Large intestine (tissue), 12 donors: ENCODE data around the gene CHP2. TPM values are rescaled to one million over a fixed set of nuclear protein-coding genes. Genes with fewer than 3 reads are reported as not detected.

ENCODE experiments used
- DNase-seq, 2 donors: peaks; one replicate each; pipeline versions ENCODE4 v3.0.0 to v3.0.0-alpha.2; 2013
- H3K27ac ChIP-seq: one replicate; pipeline ENCODE4 v1.5.1; 2013; ENCODE audit warnings: low read length
- H3K27me3 ChIP-seq: 2 replicates; pipeline ENCODE4 v1.6.1; 2013; ENCODE audit warnings: low read length; ENCODE audit not compliant: control insufficient read depth, insufficient read depth
- H3K36me3 ChIP-seq: 2 replicates; pipeline ENCODE4 v1.6.1; 2013; ENCODE audit warnings: low read length; ENCODE audit not compliant: control insufficient read depth, insufficient read depth
- H3K4me1 ChIP-seq: one replicate; pipeline ENCODE4 v1.6.1; 2013; ENCODE audit warnings: low read length; ENCODE audit not compliant: control insufficient read depth, insufficient read depth
- H3K4me3 ChIP-seq: one replicate; pipeline ENCODE4 v1.5.1; 2013; ENCODE audit warnings: low read length
- H3K9me3 ChIP-seq: one replicate; pipeline ENCODE4 v1.6.1; 2013; ENCODE audit warnings: mild to moderate bottlenecking, low read depth, low read length, moderate library complexity; ENCODE audit not compliant: control insufficient read depth
- WGBS: methylation state at CpG from one replicate; pipeline ENCODE4 v1.1.5; 2013; ENCODE audit warnings: low lambda C conversion rate; ENCODE audit not compliant: insufficient coverage; 5-methylcytosine and 5-hydroxymethylcytosine counted together
- long read RNA-seq, 11 donors: transcript quantifications; one replicate each; lab custom pipeline, GENCODE V29; 2026
- polyA plus RNA-seq: library from polyadenylated mRNA; unstranded; fragments of 120-200 nt; gene quantifications from one replicate; pipeline ENCODE4 v1.2.1, GENCODE V29; 2013

The CHP2 gene
- 195 TPM for polyA plus RNA-seq
- long read RNA-seq, donor 1, transcript CHP2-201 (7 exons, 2,382 nt): major isoform, 61 of 76 reads
- long read RNA-seq, donor 1, partial matches to known transcripts: 15 of 76 reads
- long read RNA-seq, donor 1, other reads (novel, unspliced or antisense): 0 of 76 reads
- long read RNA-seq, donor 2, transcript CHP2-201 (7 exons, 2,382 nt): major isoform, 102 of 345 reads
- long read RNA-seq, donor 2, partial matches to known transcripts: 238 of 345 reads
- long read RNA-seq, donor 2, other reads (novel, unspliced or antisense): 5 of 345 reads
- long read RNA-seq, donor 3: 0 reads
- long read RNA-seq, donor 4, transcript CHP2-201 (7 exons, 2,382 nt): major isoform, 11 of 11 reads
- long read RNA-seq, donor 4, partial matches to known transcripts: 0 of 11 reads
- long read RNA-seq, donor 4, other reads (novel, unspliced or antisense): 0 of 11 reads
- long read RNA-seq, donor 5, transcript CHP2-201 (7 exons, 2,382 nt): major isoform, 51 of 90 reads
- long read RNA-seq, donor 5, partial matches to known transcripts: 39 of 90 reads
- long read RNA-seq, donor 5, other reads (novel, unspliced or antisense): 0 of 90 reads
- long read RNA-seq, donor 6, transcript CHP2-201 (7 exons, 2,382 nt): major isoform, 119 of 364 reads
- long read RNA-seq, donor 6, partial matches to known transcripts: 245 of 364 reads
- long read RNA-seq, donor 6, other reads (novel, unspliced or antisense): 0 of 364 reads
- long read RNA-seq, donor 7, transcript CHP2-201 (7 exons, 2,382 nt): major isoform, 28 of 90 reads
- long read RNA-seq, donor 7, partial matches to known transcripts: 62 of 90 reads
- long read RNA-seq, donor 7, other reads (novel, unspliced or antisense): 0 of 90 reads
- long read RNA-seq, donor 8, transcript CHP2-201 (7 exons, 2,382 nt): major isoform, 148 of 178 reads
- long read RNA-seq, donor 8, partial matches to known transcripts: 25 of 178 reads
- long read RNA-seq, donor 8, other reads (novel, unspliced or antisense): 5 of 178 reads
- long read RNA-seq, donor 9, transcript CHP2-201 (7 exons, 2,382 nt): major isoform, 83 of 241 reads
- long read RNA-seq, donor 9, partial matches to known transcripts: 158 of 241 reads
- long read RNA-seq, donor 9, other reads (novel, unspliced or antisense): 0 of 241 reads
- long read RNA-seq, donor 10, transcript CHP2-201 (7 exons, 2,382 nt): major isoform, 144 of 177 reads
- long read RNA-seq, donor 10, partial matches to known transcripts: 26 of 177 reads
- long read RNA-seq, donor 10, other reads (novel, unspliced or antisense): 7 of 177 reads
- long read RNA-seq, donor 11, transcript CHP2-201 (7 exons, 2,382 nt): major isoform, 73 of 84 reads
- long read RNA-seq, donor 11, partial matches to known transcripts: 11 of 84 reads
- long read RNA-seq, donor 11, other reads (novel, unspliced or antisense): 0 of 84 reads

- peak within 1 kb of the TSS; percentile 96 for H3K27ac ChIP-seq
- H3K9me3 ChIP-seq: no peaks in the 10 kb centered on the region
- peaks cover 15% of the 10 kb centered on the region for H3K27me3 ChIP-seq
- DNase-seq: peak; percentile 73 to 89
- peak within 1 kb of the TSS; percentile 88 for H3K4me3 ChIP-seq
- H3K36me3 ChIP-seq: peaks cover 19% of the 10 kb centered on the region
- WGBS: no CpG with 5 or more reads among the region's 80 CpGs
- H3K4me1 ChIP-seq: peaks cover 5% of the 10 kb centered on the region
Measured at GRCh38 chr16:23754594-23755483, at the start of gene CHP2. Gene CHP2 (plus strand): TSS chr16:23755026. CDS start chr16:23755050, 24 bp downstream.

GRCh38 chr16:23705517-23705902, 49.3 kb upstream of the CHP2 start:
- Histone ChIP-seq H3K4me3 (no peak overlapping the region), H3K27me3 (no peaks in the 10 kb centered on the region), H3K27ac (no peak overlapping the region), H3K4me1 (no peaks in the 10 kb centered on the region), H3K36me3 (no peaks in the 10 kb centered on the region), H3K9me3 (no peaks in the 10 kb centered on the region)
- no CpG with 5 or more reads among the region's 2 CpGs for WGBS
- DNase-seq: no peak

GRCh38 chr16:23706439-23706838, 48.4 kb upstream of the CHP2 start:
- no CpG with 5 or more reads among the region's 4 CpGs for WGBS
- Histone ChIP-seq H3K27ac (no peak overlapping the region), H3K36me3 (no peaks in the 10 kb centered on the region), H3K27me3 (peaks cover under 1% of the 10 kb centered on the region), H3K4me1 (no peaks in the 10 kb centered on the region), H3K9me3 (no peaks in the 10 kb centered on the region), H3K4me3 (no peak overlapping the region)
- no peak for DNase-seq

- no peak overlapping the region for H3K27ac ChIP-seq
- no peak for DNase-seq
- no peaks in the 10 kb centered on the region for H3K9me3 ChIP-seq
- peaks cover 27% of the 10 kb centered on the region for H3K27me3 ChIP-seq
- peaks cover 5% of the 10 kb centered on the region for H3K4me1 ChIP-seq
- H3K36me3 ChIP-seq: no peaks in the 10 kb centered on the region
- no peak overlapping the region for H3K4me3 ChIP-seq
Measured at GRCh38 chr16:23709536-23709935, 45.3 kb upstream of the CHP2 start.

GRCh38 chr16:23710008-23710407, 44.8 kb upstream of the CHP2 start:
- no peak overlapping the region for H3K4me3 ChIP-seq
- no peak overlapping the region for H3K27ac ChIP-seq
- no CpG with 5 or more reads among the region's 2 CpGs for WGBS
- no peaks in the 10 kb centered on the region for H3K36me3 ChIP-seq
- H3K27me3 ChIP-seq: peaks cover 29% of the 10 kb centered on the region
- peaks cover 5% of the 10 kb centered on the region for H3K4me1 ChIP-seq
- H3K9me3 ChIP-seq: no peaks in the 10 kb centered on the region
- no peak for DNase-seq

GRCh38 chr16:23710504-23710903, 44.3 kb upstream of the CHP2 start:
- peaks cover 29% of the 10 kb centered on the region for H3K27me3 ChIP-seq
- H3K36me3 ChIP-seq: no peaks in the 10 kb centered on the region
- H3K27ac ChIP-seq: no peak overlapping the region
- H3K4me3 ChIP-seq: no peak overlapping the region
- H3K9me3 ChIP-seq: no peaks in the 10 kb centered on the region
- DNase-seq: no peak
- no CpG with 5 or more reads among the region's 3 CpGs for WGBS
- peaks cover 5% of the 10 kb centered on the region for H3K4me1 ChIP-seq

- no CpG with 5 or more reads among the region's 4 CpGs for WGBS
- Histone ChIP-seq H3K4me3 (no peak overlapping the region), H3K27me3 (peaks cover 29% of the 10 kb centered on the region), H3K4me1 (peaks cover 5% of the 10 kb centered on the region), H3K36me3 (no peaks in the 10 kb centered on the region), H3K27ac (no peak overlapping the region), H3K9me3 (no peaks in the 10 kb centered on the region)
- DNase-seq: peak in 1 of 2 donors; percentile 61
Measured at GRCh38 chr16:23711785-23712184, 43.0 kb upstream of the CHP2 start.

- no peak within 1 kb of the TSS for H3K4me3 ChIP-seq
- DNase-seq: peak in 1 of 2 donors; percentile 32
- H3K36me3 ChIP-seq: no peaks in the 10 kb centered on the region
- no CpG with 5 or more reads among the region's 37 CpGs for WGBS
- peaks cover 32% of the 10 kb centered on the region for H3K27me3 ChIP-seq
- H3K27ac ChIP-seq: no peak within 1 kb of the TSS
- no peaks in the 10 kb centered on the region for H3K9me3 ChIP-seq
- peaks cover 5% of the 10 kb centered on the region for H3K4me1 ChIP-seq
Measured at GRCh38 chr16:23712976-23713375, 41.9 kb upstream of the CHP2 start, which contains the start of gene ERN2. Gene ERN2 (minus strand): TSS chr16:23713222. CDS start chr16:23713187, 35 bp downstream.

- Histone ChIP-seq H3K9me3 (no peaks in the 10 kb centered on the region), H3K36me3 (no peaks in the 10 kb centered on the region), H3K27me3 (peaks cover 31% of the 10 kb centered on the region), H3K4me3 (no peak overlapping the region), H3K27ac (no peak overlapping the region), H3K4me1 (peaks cover 5% of the 10 kb centered on the region)
- no peak for DNase-seq
- 84% methylated on average over 3 of the region's 5 CpGs for WGBS
Measured at GRCh38 chr16:23716484-23716883, 38.3 kb upstream of the CHP2 start.
